Cardiac muscle cell (in vitro differentiated cells and primary cell): ENCODE results near the gene LARGE1. TPM values are rescaled to one million over a fixed set of nuclear protein-coding genes. Genes with fewer than 3 reads are reported as not detected.

Experiments
- DNase-seq, 2 donors: peaks; one replicate each; pipeline versions ENCODE4 v3.0.0 to v3.0.0-alpha.2; 2010 to 2017; ENCODE audit warnings: low read depth in 1 of 2, low spot score in 1 of 2
- H3K27ac ChIP-seq: fragments of 200-600 bp; sonication (generic); 2 replicates; pipeline ENCODE4 v1.5.1; 2016
- H3K27me3 ChIP-seq: fragments of 200-600 bp; sonication (generic); 2 replicates; pipeline ENCODE4 v1.6.0; 2016; ENCODE audit warnings: control low read depth
- H3K36me3 ChIP-seq: fragments of 200-600 bp; sonication (generic); 2 replicates; pipeline ENCODE4 v1.5.1; 2016; ENCODE audit warnings: control low read depth
- H3K4me1 ChIP-seq: fragments of 200-600 bp; sonication (generic); 2 replicates; pipeline ENCODE4 v1.8.1; 2017; ENCODE audit warnings: low read depth, mild to moderate bottlenecking, mixed run types
- H3K4me3 ChIP-seq: fragments of 200-600 bp; sonication (generic); 2 replicates; pipeline ENCODE4 v1.5.1; 2016; ENCODE audit warnings: mild to moderate bottlenecking
- H3K9me3 ChIP-seq: fragments of 200-600 bp; sonication (generic); 2 replicates; pipeline ENCODE4 v1.5.1; 2017; ENCODE audit warnings: low read depth, mild to moderate bottlenecking, control low read depth
- CTCF ChIP-seq: IDR thresholded peaks from 2 replicates; pipeline ENCODE4 v1.5.1; 2012; ENCODE audit warnings: low read depth, mild to moderate bottlenecking, low read length
- polyA plus RNA-seq: library from polyadenylated mRNA; unstranded; fragments of >200 nt; fragmentation: Nextera tagmentation; extraction: Ambion mirVana; gene quantifications from 2 replicates; pipeline ENCODE4 v1.2.1, GENCODE V29; 2016
- total RNA-seq: library from RNA; depleted of rRNA; stranded (reverse); fragments of >200 nt; gene quantifications from 2 replicates; pipeline ENCODE4 v1.2.3, GENCODE V29; 2016

The LARGE1 gene
- total and polyA plus RNA-seq, 2 experiments from 2014 or later = 18.4 to 34.3 TPM

GRCh38 chr22:33747576-33748180 is 172.6 kb downstream of the LARGE1 start:
- Histone ChIP-seq H3K4me1 (no peaks in the 10 kb centered on the region), H3K27ac (no peak overlapping the region), H3K9me3 (no peaks in the 10 kb centered on the region), H3K36me3 (no peaks in the 10 kb centered on the region), H3K27me3 (no peaks in the 10 kb centered on the region), H3K4me3 (no peak overlapping the region)
- no peak for DNase-seq
- TF ChIP-seq CTCF = no peak

- H3K4me1 ChIP-seq = no peaks in the 10 kb centered on the region
- no peaks in the 10 kb centered on the region for H3K36me3 ChIP-seq
- DNase-seq = no peak
- no peaks in the 10 kb centered on the region for H3K9me3 ChIP-seq
- H3K4me3 ChIP-seq = no peak overlapping the region
- H3K27me3 ChIP-seq = no peaks in the 10 kb centered on the region
- H3K27ac ChIP-seq = no peak overlapping the region
- TF ChIP-seq CTCF = no peak
Measured at GRCh38 chr22:33747029-33747428, 173.2 kb downstream of the LARGE1 start.

- no peak for TF ChIP-seq CTCF
- H3K9me3 ChIP-seq = no peaks in the 10 kb centered on the region
- H3K36me3 ChIP-seq = no peaks in the 10 kb centered on the region
- no peaks in the 10 kb centered on the region for H3K4me1 ChIP-seq
- no peak overlapping the region for H3K4me3 ChIP-seq
- no peak for DNase-seq
- H3K27ac ChIP-seq = no peak overlapping the region
- no peaks in the 10 kb centered on the region for H3K27me3 ChIP-seq
Measured at GRCh38 chr22:33746501-33746928, 173.8 kb downstream of the LARGE1 start.

GRCh38 chr22:33745501-33745900 is 174.8 kb downstream of the LARGE1 start:
- H3K4me3 ChIP-seq = no peak overlapping the region
- H3K27me3 ChIP-seq = no peaks in the 10 kb centered on the region
- no peaks in the 10 kb centered on the region for H3K4me1 ChIP-seq
- TF ChIP-seq CTCF = no peak
- DNase-seq = no peak
- no peak overlapping the region for H3K27ac ChIP-seq
- no peaks in the 10 kb centered on the region for H3K9me3 ChIP-seq
- no peaks in the 10 kb centered on the region for H3K36me3 ChIP-seq

GRCh38 chr22:33743756-33744155 is 176.5 kb downstream of the LARGE1 start:
- DNase-seq = no peak
- no peaks in the 10 kb centered on the region for H3K27me3 ChIP-seq
- no peak for TF ChIP-seq CTCF
- H3K9me3 ChIP-seq = no peaks in the 10 kb centered on the region
- H3K27ac ChIP-seq = no peak overlapping the region
- H3K4me1 ChIP-seq = no peaks in the 10 kb centered on the region
- no peaks in the 10 kb centered on the region for H3K36me3 ChIP-seq
- H3K4me3 ChIP-seq = no peak overlapping the region
